Lower leg skin (tissue), 3 donors: ENCODE data around the gene POLH.

Source experiments
- CTCF ChIP-seq, 3 donors: fragments of 450-650 bp; IDR thresholded peaks; one replicate each; pipeline ENCODE4 v1.5.1; 2016; ENCODE audit warnings: antibody characterized with exemption in 3 of 3, mild to moderate bottlenecking in 3 of 3, moderate library complexity in 2 of 3
- POLR2A ChIP-seq, 2 donors: fragments of 450-650 bp; IDR thresholded peaks; one replicate each; pipeline ENCODE4 v1.6.1; 2016 to 2017; ENCODE audit warnings: antibody characterized with exemption in 2 of 2, mild to moderate bottlenecking in 1 of 2, moderate library complexity in 1 of 2

DNA sequence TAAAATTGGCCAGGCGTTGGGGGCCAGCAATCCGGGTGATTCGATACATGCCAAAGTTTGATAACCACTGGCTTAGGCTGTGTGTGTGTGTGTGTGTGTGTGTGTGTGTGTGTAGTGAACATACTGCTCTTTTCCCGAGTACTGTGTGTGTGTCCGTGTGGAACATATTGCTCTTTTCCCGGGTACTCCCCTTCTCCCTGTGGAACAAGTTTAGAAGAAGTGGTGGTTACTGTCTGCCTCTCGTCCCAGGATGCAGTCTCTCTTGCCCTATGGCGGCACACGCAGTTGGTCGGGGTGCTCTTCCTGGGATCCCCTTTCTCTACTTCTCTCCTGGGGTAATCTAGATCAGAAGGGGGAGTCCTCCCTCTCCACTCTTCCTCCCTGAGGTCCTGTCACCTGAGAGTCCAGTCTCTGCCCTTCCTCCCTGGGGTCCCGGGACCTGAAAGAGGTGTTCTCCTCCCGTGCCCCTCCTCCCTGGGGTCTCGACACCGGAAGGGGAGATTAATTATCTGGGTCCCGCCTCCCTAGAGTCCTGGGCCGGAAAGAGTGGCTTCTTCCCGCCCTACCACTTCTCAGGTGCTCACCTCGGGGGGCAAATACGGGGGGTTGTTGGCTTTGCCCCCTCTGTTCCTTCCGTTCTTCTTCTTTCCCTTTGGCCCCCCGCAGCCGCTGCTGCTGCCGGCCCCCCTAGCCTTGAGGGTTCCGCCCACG is 52.6 kb downstream of the POLH start:
- no peak for TF ChIP-seq CTCF (IDR thresholded peaks at IDR 0.05)
- TF ChIP-seq POLR2A (IDR thresholded peaks at IDR 0.05): no peak
